Activated CD4-positive, alpha-beta T cell treated with anti-CD3 and anti-CD28 coated beads, Interleukin-2, amount 50 U/mL, for 1 hour (primary cell): ENCODE data around the gene KCNMA1.
"Not testable (repeated sequence)": the region's sequence is repeated elsewhere in the genome, so short reads cannot be mapped to it uniquely, and the experiment has no call there.

Experiments
- DNase-seq: peaks from one replicate; pipeline ENCODE4 v3.0.0-alpha.2; 2020

Gene KCNMA1

GRCh38 chr10:77436257-77436975 is 201.2 kb downstream of the KCNMA1 start:
- no peak for DNase-seq

- no peak for DNase-seq
Measured at GRCh38 chr10:77433546-77433945, 204.1 kb downstream of the KCNMA1 start.

- DNase-seq = no peak
Measured at GRCh38 chr10:77431980-77432797, 205.4 kb downstream of the KCNMA1 start.

GRCh38 chr10:77431209-77431611 is 206.4 kb downstream of the KCNMA1 start:
- DNase-seq = no peak

- no peak for DNase-seq
Measured at GRCh38 chr10:77430530-77430929, 207.1 kb downstream of the KCNMA1 start.

GRCh38 chr10:77428691-77429395 is 208.8 kb downstream of the KCNMA1 start:
- no peak for DNase-seq

- DNase-seq = no peak
Measured at GRCh38 chr10:77424257-77424656, 213.4 kb downstream of the KCNMA1 start.

GRCh38 chr10:77422491-77423338 is 214.9 kb downstream of the KCNMA1 start:
- DNase-seq = no peak

GRCh38 chr10:77421591-77421990 is 216.0 kb downstream of the KCNMA1 start:
- no peak for DNase-seq

- DNase-seq = no peak
Measured at GRCh38 chr10:77420947-77421523, 216.6 kb downstream of the KCNMA1 start.

GRCh38 chr10:77419979-77420378 is 217.6 kb downstream of the KCNMA1 start:
- DNase-seq = no peak

GRCh38 chr10:77419056-77419455 is 218.6 kb downstream of the KCNMA1 start:
- no peak for DNase-seq

- DNase-seq = no peak
Measured at GRCh38 chr10:77417806-77418640, 219.6 kb downstream of the KCNMA1 start.

- DNase-seq = no peak
Measured at GRCh38 chr10:77417359-77417758, 220.2 kb downstream of the KCNMA1 start.

GRCh38 chr10:77416311-77417135 is 221.1 kb downstream of the KCNMA1 start:
- DNase-seq = no peak

- DNase-seq = no peak
Measured at GRCh38 chr10:77415313-77415960, 222.2 kb downstream of the KCNMA1 start.

- DNase-seq = no peak
Measured at GRCh38 chr10:77413231-77413630, 224.4 kb downstream of the KCNMA1 start.

- not testable (repeated sequence) for DNase-seq
Measured at GRCh38 chr10:77412573-77413133, 225.0 kb downstream of the KCNMA1 start.

GRCh38 chr10:77411805-77412204 is 225.8 kb downstream of the KCNMA1 start:
- DNase-seq = no peak
